Measurements from ENCODE around the gene SETD1A.
"Not testable (repeated sequence)": the region's sequence is repeated elsewhere in the genome, so short reads cannot be mapped to it uniquely, and the experiment has no call there.

Gene SETD1A

GRCh38 chr16:31006589-31006988 is 49.0 kb downstream of the SETD1A start:
- no peaks in the 10 kb centered on the region for H3K27me3 ChIP-seq (ENCODE audit: insufficient read depth, low read length)
- H3K4me3 ChIP-seq (ENCODE audit: low read length) = no peak overlapping the region
- no peaks in the 10 kb centered on the region for H3K36me3 ChIP-seq (ENCODE audit: insufficient read depth, low read length)
- H3K9me3 ChIP-seq (ENCODE audit: low read length) = no peaks in the 10 kb centered on the region
- no peak overlapping the region for H2AFZ ChIP-seq (ENCODE audit: low read depth, low read length)
- peaks cover 22% of the 10 kb centered on the region for H3K4me1 ChIP-seq (ENCODE audit: insufficient read depth, low read length)

- no peaks in the 10 kb centered on the region for H3K9me3 ChIP-seq (ENCODE audit: low read length)
- H3K4me3 ChIP-seq (ENCODE audit: low read length) = no peak overlapping the region
- H3K4me1 ChIP-seq (ENCODE audit: insufficient read depth, low read length) = peaks cover 16% of the 10 kb centered on the region
- no peaks in the 10 kb centered on the region for H3K27me3 ChIP-seq (ENCODE audit: insufficient read depth, low read length)
- H2AFZ ChIP-seq (ENCODE audit: low read depth, low read length) = no peak overlapping the region
- no peaks in the 10 kb centered on the region for H3K36me3 ChIP-seq (ENCODE audit: insufficient read depth, low read length)
Measured at GRCh38 chr16:31007684-31008083, 50.1 kb downstream of the SETD1A start.

- Histone ChIP-seq H2AFZ (ENCODE audit: low read depth, low read length) (no peak overlapping the region), H3K9me3 (ENCODE audit: low read length) (no peaks in the 10 kb centered on the region), H3K36me3 (ENCODE audit: insufficient read depth, low read length) (no peaks in the 10 kb centered on the region), H3K27me3 (ENCODE audit: insufficient read depth, low read length) (no peaks in the 10 kb centered on the region), H3K4me1 (ENCODE audit: insufficient read depth, low read length) (peaks cover 16% of the 10 kb centered on the region), H3K4me3 (ENCODE audit: low read length) (no peak overlapping the region)
Measured at GRCh38 chr16:31008149-31008548, 50.6 kb downstream of the SETD1A start.

GRCh38 chr16:31008551-31008950 is 51.0 kb downstream of the SETD1A start:
- Histone ChIP-seq H3K9me3 (ENCODE audit: low read length) (no peaks in the 10 kb centered on the region), H3K4me1 (ENCODE audit: insufficient read depth, low read length) (peaks cover 16% of the 10 kb centered on the region), H3K4me3 (ENCODE audit: low read length) (no peak overlapping the region), H3K27me3 (ENCODE audit: insufficient read depth, low read length) (no peaks in the 10 kb centered on the region), H2AFZ (ENCODE audit: low read depth, low read length) (no peak overlapping the region), H3K36me3 (ENCODE audit: insufficient read depth, low read length) (no peaks in the 10 kb centered on the region)

GRCh38 chr16:31009120-31009519 is 51.6 kb downstream of the SETD1A start:
- Histone ChIP-seq H2AFZ (ENCODE audit: low read depth, low read length) (no peak overlapping the region), H3K9me3 (ENCODE audit: low read length) (no peaks in the 10 kb centered on the region), H3K4me3 (ENCODE audit: low read length) (no peak overlapping the region), H3K27me3 (ENCODE audit: insufficient read depth, low read length) (no peaks in the 10 kb centered on the region), H3K36me3 (ENCODE audit: insufficient read depth, low read length) (no peaks in the 10 kb centered on the region), H3K4me1 (ENCODE audit: insufficient read depth, low read length) (peaks cover 16% of the 10 kb centered on the region)

- H3K4me3 ChIP-seq (ENCODE audit: low read length) = peak overlapping the region; percentile 42
Measured at GRCh38 chr16:31009894-31010584, 52.5 kb downstream of the SETD1A start.

GRCh38 chr16:31010585-31011325 is 53.2 kb downstream of the SETD1A start, which contains the start of gene STX1B:
STX1B (minus strand) TSS chr16:31010638; CDS start chr16:31010396, 242 bp downstream.
- peak within 1 kb of the TSS; percentile 56 for H3K4me3 ChIP-seq (ENCODE audit: low read length)
- H2AFZ ChIP-seq (ENCODE audit: low read depth, low read length) = peak within 1 kb of the TSS; percentile 28
- no peaks in the 10 kb centered on the region for H3K9me3 ChIP-seq (ENCODE audit: low read length)
- no peaks in the 10 kb centered on the region for H3K27me3 ChIP-seq (ENCODE audit: insufficient read depth, low read length)
- H3K4me1 ChIP-seq (ENCODE audit: insufficient read depth, low read length) = peaks cover 16% of the 10 kb centered on the region
- H3K36me3 ChIP-seq (ENCODE audit: insufficient read depth, low read length) = no peaks in the 10 kb centered on the region

More at GRCh38 chr16:31009894-31010584, 52.5 kb downstream of the SETD1A start:
- no peaks in the 10 kb centered on the region for H3K27me3 ChIP-seq (ENCODE audit: insufficient read depth, low read length)
- H3K4me1 ChIP-seq (ENCODE audit: insufficient read depth, low read length) = peaks cover 16% of the 10 kb centered on the region
- H2AFZ ChIP-seq (ENCODE audit: low read depth, low read length) = no peak overlapping the region
- no peaks in the 10 kb centered on the region for H3K36me3 ChIP-seq (ENCODE audit: insufficient read depth, low read length)
- no peaks in the 10 kb centered on the region for H3K9me3 ChIP-seq (ENCODE audit: low read length)

- H3K4me1 ChIP-seq (ENCODE audit: insufficient read depth, low read length); H3K27me3 ChIP-seq (ENCODE audit: insufficient read depth, low read length); H3K36me3 ChIP-seq (ENCODE audit: insufficient read depth, low read length): not testable (repeated sequence)
Measured at GRCh38 chr16:31011815-31012214, 54.3 kb downstream of the SETD1A start.

GRCh38 chr16:31013292-31013691 is 55.7 kb downstream of the SETD1A start:
- H3K4me1 ChIP-seq (ENCODE audit: insufficient read depth, low read length); H3K9me3 ChIP-seq (ENCODE audit: low read length); H2AFZ ChIP-seq (ENCODE audit: low read depth, low read length); H3K4me3 ChIP-seq (ENCODE audit: low read length); H3K27me3 ChIP-seq (ENCODE audit: insufficient read depth, low read length); H3K36me3 ChIP-seq (ENCODE audit: insufficient read depth, low read length): not testable (repeated sequence)

More at GRCh38 chr16:31011815-31012214, 54.3 kb downstream of the SETD1A start:
- not testable (repeated sequence) for H3K4me3 ChIP-seq (ENCODE audit: low read length); H2AFZ ChIP-seq (ENCODE audit: low read depth, low read length); H3K9me3 ChIP-seq (ENCODE audit: low read length)

- H3K4me1 ChIP-seq (ENCODE audit: insufficient read depth, low read length) = peaks cover under 1% of the 10 kb centered on the region
- H3K4me3 ChIP-seq (ENCODE audit: low read length) = no peak overlapping the region
- H3K9me3 ChIP-seq (ENCODE audit: low read length) = no peaks in the 10 kb centered on the region
- no peak overlapping the region for H2AFZ ChIP-seq (ENCODE audit: low read depth, low read length)
- H3K36me3 ChIP-seq (ENCODE audit: insufficient read depth, low read length) = no peaks in the 10 kb centered on the region
- H3K27me3 ChIP-seq (ENCODE audit: insufficient read depth, low read length) = no peaks in the 10 kb centered on the region
Measured at GRCh38 chr16:31016018-31016417, 58.5 kb downstream of the SETD1A start.

GRCh38 chr16:31017756-31018155 is 60.2 kb downstream of the SETD1A start:
- H3K4me3 ChIP-seq (ENCODE audit: low read length); H3K27me3 ChIP-seq (ENCODE audit: insufficient read depth, low read length); H3K9me3 ChIP-seq (ENCODE audit: low read length); H3K36me3 ChIP-seq (ENCODE audit: insufficient read depth, low read length); H3K4me1 ChIP-seq (ENCODE audit: insufficient read depth, low read length); H2AFZ ChIP-seq (ENCODE audit: low read depth, low read length): not testable (repeated sequence)

- H3K4me1 ChIP-seq (ENCODE audit: insufficient read depth, low read length) = no peaks in the 10 kb centered on the region
- no peaks in the 10 kb centered on the region for H3K36me3 ChIP-seq (ENCODE audit: insufficient read depth, low read length)
- H3K4me3 ChIP-seq (ENCODE audit: low read length) = no peak overlapping the region
- H2AFZ ChIP-seq (ENCODE audit: low read depth, low read length) = no peak overlapping the region
- H3K9me3 ChIP-seq (ENCODE audit: low read length) = no peaks in the 10 kb centered on the region
- no peaks in the 10 kb centered on the region for H3K27me3 ChIP-seq (ENCODE audit: insufficient read depth, low read length)
Measured at GRCh38 chr16:31020536-31020935, 63.0 kb downstream of the SETD1A start.

- no peaks in the 10 kb centered on the region for H3K4me1 ChIP-seq (ENCODE audit: insufficient read depth, low read length)
- H3K27me3 ChIP-seq (ENCODE audit: insufficient read depth, low read length) = no peaks in the 10 kb centered on the region
- H3K36me3 ChIP-seq (ENCODE audit: insufficient read depth, low read length) = no peaks in the 10 kb centered on the region
- H3K9me3 ChIP-seq (ENCODE audit: low read length) = no peaks in the 10 kb centered on the region
- no peak overlapping the region for H2AFZ ChIP-seq (ENCODE audit: low read depth, low read length)
- no peak overlapping the region for H3K4me3 ChIP-seq (ENCODE audit: low read length)
Measured at GRCh38 chr16:31022544-31023251, 65.1 kb downstream of the SETD1A start.
